Measurements from ENCODE around the gene IZUMO1R. TPM values are rescaled to one million over a fixed set of nuclear protein-coding genes. Genes with fewer than 3 reads are reported as not detected.

IZUMO1R gene
- total RNA-seq (2021): not detected in 3 replicates
- not detected for Bru-seq, nascent RNA
- long read RNA-seq, experiment 1: 0 reads
- long read RNA-seq, experiment 2: 0 reads
- long read RNA-seq, experiment 3: 0 reads

GRCh38 chr11:94303966-94304958 is at the start of gene IZUMO1R:
Gene IZUMO1R (plus strand): TSS chr11:94304580. CDS start chr11:94305637, 1,057 bp downstream.
- no peak for TF ChIP-seq ZNF423 (CRISPR knock-in tag; IDR thresholded peaks at IDR 0.05)
- TF ChIP-seq GTF2I (CRISPR knock-in tag; conservative IDR thresholded peaks at IDR 0.05): no peak
- no peak for TF ChIP-seq ZNF671 (CRISPR knock-in tag; IDR thresholded peaks at IDR 0.05)
- no peak for TF ChIP-seq NFE2L1 (CRISPR knock-in tag; IDR thresholded peaks at IDR 0.05)
- no peak for TF ChIP-seq ATF1 (CRISPR knock-in tag; IDR thresholded peaks at IDR 0.05)
- TF ChIP-seq ZNF416 (CRISPR knock-in tag; IDR thresholded peaks at IDR 0.05): no peak
- no peak for TF ChIP-seq HMGXB4 (CRISPR knock-in tag; IDR thresholded peaks at IDR 0.05)
- TF ChIP-seq MAX (CRISPR knock-in tag; IDR thresholded peaks at IDR 0.05): no peak
- TF ChIP-seq ERG (CRISPR knock-in tag; IDR thresholded peaks at IDR 0.05): no peak
- TF ChIP-seq NFATC4 (CRISPR knock-in tag; IDR thresholded peaks at IDR 0.05): no peak
- no peak for TF ChIP-seq EMX1 (CRISPR knock-in tag; IDR thresholded peaks at IDR 0.05)
- no peak for TF ChIP-seq SMAD4 (CRISPR knock-in tag; IDR thresholded peaks at IDR 0.05)
- ATAC-seq: peak; percentile 39; the same call in 1 of the 2 replicates
- no peak for DNase-seq (ENCODE audit: low spot score)
- POLR2A ChIA-PET: no interaction called here
- Mint-ChIP-seq H3K4me1 (peaks cover 29% of the 10 kb centered on the region), H3K4me3 (no peak within 1 kb of the TSS), H3K9me3 (no peaks in the 10 kb centered on the region), H3K27ac (0 out of 2 replicates have a peak within 1 kb of the TSS, but pooled peaks have one; percentile 14), H3K36me3 (no peaks in the 10 kb centered on the region), H3K27me3 (ENCODE audit: low read depth) (no peaks in the 10 kb centered on the region; the same call in 1 of the 2 replicates)
- CTCF ChIA-PET: interaction anchor here (1.2 kb wide), 2 partner anchors 176 to 409 kb away, joined by 3 to 5 read pairs; partner anchors contain the start of gene PANX1

GRCh38 chr11:94271885-94272372 is 32.5 kb upstream of the IZUMO1R start:
- ChIA-PET CTCF (no interaction called here), POLR2A (no interaction called here)
- Mint-ChIP-seq H3K9me3 (peaks cover 24% of the 10 kb centered on the region), H3K4me3 (no peak overlapping the region), H3K4me1 (no peaks in the 10 kb centered on the region), H3K36me3 (no peaks in the 10 kb centered on the region), H3K27me3 (ENCODE audit: low read depth) (no peaks in the 10 kb centered on the region; the same call in 1 of the 2 replicates), H3K27ac (no peak overlapping the region)
- TF ChIP-seq ZBTB43 (CRISPR knock-in tag; IDR thresholded peaks at IDR 0.05): no peak
- ATAC-seq (no peak), DNase-seq (ENCODE audit: low spot score) (no peak)

GRCh38 chr11:94272738-94273313 is 31.6 kb upstream of the IZUMO1R start:
- Mint-ChIP-seq H3K27ac (no peak overlapping the region), H3K4me3 (no peak overlapping the region), H3K27me3 (ENCODE audit: low read depth) (no peaks in the 10 kb centered on the region), H3K9me3 (peaks cover 21% of the 10 kb centered on the region), H3K4me1 (peaks cover 1% of the 10 kb centered on the region; the same call in 1 of the 2 replicates), H3K36me3 (no peaks in the 10 kb centered on the region)
- DNase-seq (ENCODE audit: low spot score) (no peak), ATAC-seq (no peak)
- CTCF ChIA-PET: no interaction called here
- POLR2A ChIA-PET: no interaction called here
- TF ChIP-seq ZBTB21 (CRISPR knock-in tag; IDR thresholded peaks at IDR 0.05; ENCODE audit: borderline replicate concordance) (no peak), CREB1 (CRISPR knock-in tag; IDR thresholded peaks at IDR 0.05) (no peak), FOXJ3 (CRISPR knock-in tag; IDR thresholded peaks at IDR 0.05; ENCODE audit: borderline replicate concordance) (no peak), NFYB (CRISPR knock-in tag; conservative IDR thresholded peaks at IDR 0.05; ENCODE audit: low read depth) (no peak), TEAD1 (CRISPR knock-in tag; IDR thresholded peaks at IDR 0.05) (no peak), PRRX2 (CRISPR knock-in tag; IDR thresholded peaks at IDR 0.05) (no peak), PREB (CRISPR knock-in tag; IDR thresholded peaks at IDR 0.05; ENCODE audit: borderline replicate concordance) (no peak), CTCF (IDR thresholded peaks at IDR 0.05) (no peak), CDX4 (CRISPR knock-in tag; IDR thresholded peaks at IDR 0.05; ENCODE audit: borderline replicate concordance) (no peak), OVOL2 (CRISPR knock-in tag; IDR thresholded peaks at IDR 0.05; ENCODE audit: borderline replicate concordance) (no peak), ZNF416 (CRISPR knock-in tag; IDR thresholded peaks at IDR 0.05) (no peak)
